ENCODE results near the gene MINPP1.

Gene MINPP1

GRCh38 chr10:87519582-87519981 is 14.9 kb downstream of the MINPP1 start:
- DNase-seq (ENCODE audit: low spot score): no peak

- no peak for DNase-seq (ENCODE audit: low spot score)
These were observed 19.0 kb downstream of the MINPP1 start for GRCh38 chr10:87523731-87524130.

- no peak for DNase-seq (ENCODE audit: low spot score)
These were observed 19.6 kb downstream of the MINPP1 start for GRCh38 chr10:87524296-87524695.

- no peak for DNase-seq (ENCODE audit: low spot score)
These were observed 27.4 kb downstream of the MINPP1 start for GRCh38 chr10:87531908-87532622.

GRCh38 chr10:87532696-87533095 is 28.0 kb downstream of the MINPP1 start:
- no peak for DNase-seq (ENCODE audit: low spot score)

- no peak for DNase-seq (ENCODE audit: low spot score)
These were observed 29.6 kb downstream of the MINPP1 start for GRCh38 chr10:87534173-87534858.

GRCh38 chr10:87538092-87539015 is 33.7 kb downstream of the MINPP1 start:
- DNase-seq (ENCODE audit: low spot score): no peak

- DNase-seq (ENCODE audit: low spot score): no peak
These were observed 36.4 kb downstream of the MINPP1 start for GRCh38 chr10:87541114-87541513.

GRCh38 chr10:87544721-87545120 is 40.0 kb downstream of the MINPP1 start:
- no peak for DNase-seq (ENCODE audit: low spot score)

- DNase-seq (ENCODE audit: low spot score): no peak
These were observed 41.1 kb downstream of the MINPP1 start for GRCh38 chr10:87545783-87546182.

GRCh38 chr10:87546210-87546609 is 41.5 kb downstream of the MINPP1 start:
- DNase-seq (ENCODE audit: low spot score): no peak

- no peak for DNase-seq (ENCODE audit: low spot score)
These were observed 42.3 kb downstream of the MINPP1 start for GRCh38 chr10:87546971-87547413.

GRCh38 chr10:87547734-87548311 is 43.1 kb downstream of the MINPP1 start:
- DNase-seq (ENCODE audit: low spot score): no peak

GRCh38 chr10:87550741-87551140 is 46.0 kb downstream of the MINPP1 start:
- no peak for DNase-seq (ENCODE audit: low spot score)

- DNase-seq (ENCODE audit: low spot score): no peak
These were observed 46.6 kb downstream of the MINPP1 start for GRCh38 chr10:87551326-87551725.

- no peak for DNase-seq (ENCODE audit: low spot score)
These were observed 47.7 kb downstream of the MINPP1 start for GRCh38 chr10:87552248-87552929.

GRCh38 chr10:87557409-87557808 is 52.7 kb downstream of the MINPP1 start:
- DNase-seq (ENCODE audit: low spot score): no peak

- DNase-seq (ENCODE audit: low spot score): no peak
These were observed 53.6 kb downstream of the MINPP1 start for GRCh38 chr10:87558333-87558732.

- DNase-seq (ENCODE audit: low spot score): no peak
These were observed 54.7 kb downstream of the MINPP1 start for GRCh38 chr10:87559392-87559791.

- DNase-seq (ENCODE audit: low spot score): no peak
These were observed 55.9 kb downstream of the MINPP1 start for GRCh38 chr10:87560495-87561129.

- no peak for DNase-seq (ENCODE audit: low spot score)
These were observed 58.1 kb downstream of the MINPP1 start for GRCh38 chr10:87562750-87563149.
